ENCODE data around the gene LAMC3.

Gene LAMC3

GRCh38 chr9:130979591-130980385 lies 29.2 kb upstream of the LAMC3 start:
- DNase-seq (ENCODE audit: low spot score): no peak

- DNase-seq (ENCODE audit: low spot score): peak; percentile 40
Measured at GRCh38 chr9:130980526-130980925, 28.4 kb upstream of the LAMC3 start.

GRCh38 chr9:130981002-130981755 lies 27.8 kb upstream of the LAMC3 start:
- DNase-seq (ENCODE audit: low spot score): peak; percentile 44

- DNase-seq (ENCODE audit: low spot score): peak; percentile 49
Measured at GRCh38 chr9:130981756-130982137, 27.2 kb upstream of the LAMC3 start.

- DNase-seq (ENCODE audit: low spot score): peak; percentile 46
Measured at GRCh38 chr9:130982636-130983358, 26.2 kb upstream of the LAMC3 start.

GRCh38 chr9:130983359-130983670 lies 25.7 kb upstream of the LAMC3 start:
- peak; percentile 29 for DNase-seq (ENCODE audit: low spot score)

GRCh38 chr9:130983970-130984369 lies 25.0 kb upstream of the LAMC3 start:
- no peak for DNase-seq (ENCODE audit: low spot score)

GRCh38 chr9:130984521-130984920 lies 24.5 kb upstream of the LAMC3 start:
- no peak for DNase-seq (ENCODE audit: low spot score)

- no peak for DNase-seq (ENCODE audit: low spot score)
Measured at GRCh38 chr9:130985029-130985428, 23.9 kb upstream of the LAMC3 start.

GRCh38 chr9:130985606-130986162 lies 23.3 kb upstream of the LAMC3 start:
- DNase-seq (ENCODE audit: low spot score): no peak

- no peak for DNase-seq (ENCODE audit: low spot score)
Measured at GRCh38 chr9:130986356-130986965, 22.5 kb upstream of the LAMC3 start.

- no peak for DNase-seq (ENCODE audit: low spot score)
Measured at GRCh38 chr9:130987054-130987453, 21.9 kb upstream of the LAMC3 start.

- no peak for DNase-seq (ENCODE audit: low spot score)
Measured at GRCh38 chr9:130987738-130988399, 21.1 kb upstream of the LAMC3 start.

GRCh38 chr9:130988400-130988747 lies 20.6 kb upstream of the LAMC3 start:
- DNase-seq (ENCODE audit: low spot score): no peak

- DNase-seq (ENCODE audit: low spot score): no peak
Measured at GRCh38 chr9:130988905-130989304, 20.1 kb upstream of the LAMC3 start.

- DNase-seq (ENCODE audit: low spot score): no peak
Measured at GRCh38 chr9:130989391-130989790, 19.6 kb upstream of the LAMC3 start.

GRCh38 chr9:130989891-130990290 lies 19.1 kb upstream of the LAMC3 start:
- DNase-seq (ENCODE audit: low spot score): no peak

GRCh38 chr9:130990306-130990977 lies 18.5 kb upstream of the LAMC3 start:
- DNase-seq (ENCODE audit: low spot score): no peak

- DNase-seq (ENCODE audit: low spot score): no peak
Measured at GRCh38 chr9:130990978-130991777, 17.8 kb upstream of the LAMC3 start.
